Natural killer cell (primary cell): Measurements from ENCODE around the gene MKNK1. TPM values are rescaled to one million over a fixed set of nuclear protein-coding genes. Genes with fewer than 3 reads are reported as not detected.

Experiments used
- ATAC-seq, 3 donors: fragments of 150-1000 bp in 2 of 3; fragments of 200-7000 bp in 1 of 3; cut with Tn5 transposase; 1 replicate in 1 of 3; 2 replicates in 2 of 3; pipeline ENCODE4 v1.10.0; 2021; ENCODE audit warnings: mild to moderate bottlenecking in 2 of 3, moderate library complexity in 2 of 3
- DNase-seq, 2 donors: peaks; one replicate each; pipeline versions ENCODE4 v3.0.0 to v3.0.0-alpha.2; 2013 to 2021; ENCODE audit warnings: mixed read lengths in 1 of 2
- H3K27ac ChIP-seq: one replicate; pipeline ENCODE4 v1.5.1; 2013; ENCODE audit warnings: mild to moderate bottlenecking, low read length
- H3K27me3 ChIP-seq: one replicate; pipeline ENCODE4 v1.6.1; 2013; ENCODE audit warnings: low read length; ENCODE audit not compliant: control insufficient read depth, insufficient read depth
- H3K36me3 ChIP-seq: one replicate; pipeline ENCODE4 v1.6.1; 2013; ENCODE audit warnings: low read length; ENCODE audit not compliant: control insufficient read depth, insufficient read depth
- H3K4me1 ChIP-seq: one replicate; pipeline ENCODE4 v1.6.1; 2013; ENCODE audit warnings: low read length; ENCODE audit not compliant: control insufficient read depth, insufficient read depth
- H3K4me3 ChIP-seq: one replicate; pipeline ENCODE4 v1.5.1; 2013; ENCODE audit warnings: low read length
- H3K9me3 ChIP-seq: one replicate; pipeline ENCODE4 v1.6.1; 2013; ENCODE audit warnings: low read length; ENCODE audit not compliant: control insufficient read depth, insufficient read depth
- H3K27ac Mint-ChIP-seq, 2 donors: one replicate each; pipeline ENCODE4 v1.8.0; 2022; ENCODE audit warnings: mild to moderate bottlenecking in 2 of 2, mixed read lengths in 2 of 2, moderate library complexity in 1 of 2
- H3K27me3 Mint-ChIP-seq, 2 donors: one replicate each; pipeline ENCODE4 v1.8.0; 2022; ENCODE audit warnings: low read depth in 2 of 2, mixed read lengths in 2 of 2
- H3K36me3 Mint-ChIP-seq: one replicate; pipeline ENCODE4 v1.8.0; 2022; ENCODE audit warnings: mixed read lengths
- H3K4me1 Mint-ChIP-seq, 2 donors: one replicate each; pipeline ENCODE4 v1.8.0; 2022; ENCODE audit warnings: mixed read lengths in 2 of 2
- H3K4me3 Mint-ChIP-seq: one replicate; pipeline ENCODE4 v1.8.0; 2022; ENCODE audit warnings: mild to moderate bottlenecking, moderate library complexity, mixed read lengths
- H3K9me3 Mint-ChIP-seq, 2 donors: one replicate each; pipeline ENCODE4 v1.8.0; 2022; ENCODE audit warnings: mixed read lengths in 2 of 2
- WGBS: methylation state at CpG from one replicate; pipeline ENCODE4 v1.1.7; 2013; ENCODE audit warnings: missing lambda C conversion rate; ENCODE audit not compliant: insufficient coverage; 5-methylcytosine and 5-hydroxymethylcytosine counted together
- intact Hi-C: fragments of 100-400 bp; cut with micrococcal nuclease; formaldehyde crosslinking; loops from one replicate; pipeline ENCODE4 v1.14.2; 2022
- total RNA-seq, 4 donors: library from RNA; stranded (reverse); fragments of 120-200 nt in 1 of 4; gene quantifications; one replicate each; pipeline versions ENCODE4 v1.2.3 to v1.2.4, GENCODE V29; 2013 to 2022
- TF ChIP-seq, protein P1 (sequence below): fragments of 200-600 bp; IDR thresholded peaks from one replicate; pipeline ENCODE4 v1.8.0; 2022; ENCODE audit warnings: antibody characterized with exemption

MKNK1 gene
- total RNA-seq, 3 donors from 2014 or later (not counting 1 experiment from before 2014, with no cell fraction given) = 59.5 to 81.5 (median 65.5) TPM

DNA sequence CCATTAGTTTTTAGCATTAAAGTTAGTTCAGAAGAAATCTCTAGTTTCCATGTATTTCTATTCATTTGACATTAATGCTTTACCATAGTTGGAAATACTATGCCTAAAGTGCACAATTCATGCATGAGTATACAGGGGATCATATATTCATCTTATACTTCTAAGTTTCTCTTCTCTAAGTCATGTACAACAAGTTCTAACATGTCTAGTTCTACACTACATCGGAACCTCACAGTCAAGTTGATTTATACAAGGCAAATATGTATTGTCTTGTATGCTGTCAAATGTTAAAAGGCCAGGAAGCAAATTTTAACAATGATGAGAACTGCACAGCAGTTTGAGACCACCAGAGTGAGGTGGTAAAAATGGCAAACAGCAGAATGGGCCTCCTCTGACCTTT, 35.5 kb upstream of the MKNK1 start:
- Histone ChIP-seq H3K27ac (no peak overlapping the region), H3K4me3 (no peak overlapping the region), H3K9me3 (no peaks in the 10 kb centered on the region), H3K27me3 (no peaks in the 10 kb centered on the region), H3K4me1 (no peaks in the 10 kb centered on the region), H3K36me3 (peaks cover 28% of the 10 kb centered on the region)
- Mint-ChIP-seq H3K4me1 (no peaks in the 10 kb centered on the region), H3K9me3 (no peaks in the 10 kb centered on the region), H3K27me3 (no peaks in the 10 kb centered on the region), H3K27ac (no peak overlapping the region), H3K36me3 (peaks cover 7% of the 10 kb centered on the region), H3K4me3 (no peak overlapping the region)
- intact Hi-C loops = no loop called here
- TF ChIP-seq, protein P1, sequence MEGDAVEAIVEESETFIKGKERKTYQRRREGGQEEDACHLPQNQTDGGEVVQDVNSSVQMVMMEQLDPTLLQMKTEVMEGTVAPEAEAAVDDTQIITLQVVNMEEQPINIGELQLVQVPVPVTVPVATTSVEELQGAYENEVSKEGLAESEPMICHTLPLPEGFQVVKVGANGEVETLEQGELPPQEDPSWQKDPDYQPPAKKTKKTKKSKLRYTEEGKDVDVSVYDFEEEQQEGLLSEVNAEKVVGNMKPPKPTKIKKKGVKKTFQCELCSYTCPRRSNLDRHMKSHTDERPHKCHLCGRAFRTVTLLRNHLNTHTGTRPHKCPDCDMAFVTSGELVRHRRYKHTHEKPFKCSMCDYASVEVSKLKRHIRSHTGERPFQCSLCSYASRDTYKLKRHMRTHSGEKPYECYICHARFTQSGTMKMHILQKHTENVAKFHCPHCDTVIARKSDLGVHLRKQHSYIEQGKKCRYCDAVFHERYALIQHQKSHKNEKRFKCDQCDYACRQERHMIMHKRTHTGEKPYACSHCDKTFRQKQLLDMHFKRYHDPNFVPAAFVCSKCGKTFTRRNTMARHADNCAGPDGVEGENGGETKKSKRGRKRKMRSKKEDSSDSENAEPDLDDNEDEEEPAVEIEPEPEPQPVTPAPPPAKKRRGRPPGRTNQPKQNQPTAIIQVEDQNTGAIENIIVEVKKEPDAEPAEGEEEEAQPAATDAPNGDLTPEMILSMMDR = no peak
- WGBS = 100% methylated on average over 1 of the region's 1 CpG
- ATAC-seq (no peak), DNase-seq (no peak)

DNA sequence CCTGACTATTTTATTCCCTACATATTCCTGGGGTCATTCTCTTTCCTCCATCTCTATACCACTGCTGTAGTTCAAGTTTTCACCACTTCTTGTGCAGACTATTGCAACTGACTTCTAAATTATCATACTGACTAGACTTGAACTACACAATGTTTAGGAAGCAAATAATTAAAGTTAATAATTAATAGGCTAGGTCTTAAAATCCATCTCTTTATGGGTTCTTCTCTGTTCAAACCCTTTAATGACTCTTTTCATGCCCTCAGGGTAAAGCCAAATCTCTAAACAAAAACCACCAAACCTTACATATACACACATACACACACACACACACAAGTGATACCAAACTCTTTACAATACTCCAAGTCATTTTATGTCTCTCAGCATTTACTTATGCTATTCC, 34.9 kb upstream of the MKNK1 start:
- Mint-ChIP-seq H3K36me3 (peaks cover 11% of the 10 kb centered on the region), H3K9me3 (no peaks in the 10 kb centered on the region), H3K27me3 (no peaks in the 10 kb centered on the region), H3K4me3 (no peak overlapping the region), H3K27ac (no peak overlapping the region), H3K4me1 (no peaks in the 10 kb centered on the region)
- no peak overlapping the region for H3K27ac ChIP-seq
- no peak overlapping the region for H3K4me3 ChIP-seq
- intact Hi-C loops = no loop called here
- DNase-seq = no peak
- H3K27me3 ChIP-seq = no peaks in the 10 kb centered on the region
- H3K36me3 ChIP-seq = peaks cover 28% of the 10 kb centered on the region
- no peaks in the 10 kb centered on the region for H3K4me1 ChIP-seq
- TF ChIP-seq, protein P1 = no peak
- H3K9me3 ChIP-seq = no peaks in the 10 kb centered on the region
- no peak for ATAC-seq

GRCh38 chr1:46637444-46638083, 33.5 kb upstream of the MKNK1 start:
- no peak overlapping the region for H3K4me3 ChIP-seq
- 50% methylated on average over 2 of the region's 2 CpGs for WGBS
- H3K27me3 Mint-ChIP-seq = no peaks in the 10 kb centered on the region
- no peak for DNase-seq
- TF ChIP-seq, protein P1 = no peak
- H3K9me3 ChIP-seq = no peaks in the 10 kb centered on the region
- H3K36me3 ChIP-seq = peaks cover 32% of the 10 kb centered on the region
- H3K9me3 Mint-ChIP-seq = no peaks in the 10 kb centered on the region
- H3K27ac Mint-ChIP-seq = no peak overlapping the region
- no peaks in the 10 kb centered on the region for H3K4me1 Mint-ChIP-seq
- no peak overlapping the region for H3K27ac ChIP-seq
- H3K27me3 ChIP-seq = no peaks in the 10 kb centered on the region
- H3K36me3 Mint-ChIP-seq = peaks cover 18% of the 10 kb centered on the region
- intact Hi-C loops = no loop called here
- no peak for ATAC-seq
- no peaks in the 10 kb centered on the region for H3K4me1 ChIP-seq
- H3K4me3 Mint-ChIP-seq = no peak overlapping the region

DNA sequence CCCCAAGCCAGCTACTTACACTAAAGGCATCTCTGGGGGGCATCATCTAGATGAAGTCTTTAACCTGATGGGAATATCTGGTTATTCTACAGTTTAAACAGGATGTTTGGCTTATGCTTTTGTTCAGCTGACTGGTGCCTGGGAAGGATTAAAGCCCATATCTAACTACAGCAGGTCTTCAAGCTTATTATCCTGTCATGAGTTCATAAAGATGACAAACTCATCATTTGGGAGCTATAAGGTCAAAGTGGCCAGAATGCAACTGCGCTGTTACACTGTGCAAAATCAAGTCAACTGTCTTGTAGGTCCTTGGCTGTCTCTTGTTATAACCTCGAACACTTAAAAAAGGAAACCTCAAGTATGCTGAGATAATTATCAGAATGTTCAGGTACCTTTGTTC, 31.1 kb upstream of the MKNK1 start:
- Mint-ChIP-seq H3K4me1 (no peaks in the 10 kb centered on the region), H3K9me3 (no peaks in the 10 kb centered on the region), H3K27ac (no peak overlapping the region), H3K27me3 (no peaks in the 10 kb centered on the region), H3K36me3 (peaks cover 26% of the 10 kb centered on the region), H3K4me3 (no peak overlapping the region)
- Histone ChIP-seq H3K27ac (no peak overlapping the region), H3K4me1 (no peaks in the 10 kb centered on the region), H3K4me3 (no peak overlapping the region), H3K9me3 (no peaks in the 10 kb centered on the region), H3K27me3 (no peaks in the 10 kb centered on the region), H3K36me3 (peaks cover 37% of the 10 kb centered on the region)
- no peak for DNase-seq
- TF ChIP-seq, protein P1 = no peak
- 96% methylated on average over 2 of the region's 2 CpGs for WGBS
- no peak for ATAC-seq
- intact Hi-C loops = no loop called here
